ENCODE measurements around the gene PRRT3. TPM values are rescaled to one million over a fixed set of nuclear protein-coding genes. Genes with fewer than 3 reads are reported as not detected.

PRRT3 gene
- total RNA-seq, 1 experiment from 2014 or later = 19.5 TPM

- Mint-ChIP-seq H3K9me3 (no peaks in the 10 kb centered on the region), H3K27me3 (ENCODE audit: low read depth) (no peaks in the 10 kb centered on the region), H3K27ac (no peak overlapping the region), H3K36me3 (ENCODE audit: insufficient read depth in 1 of 3, low read depth in 3 of 3) (no peaks in the 10 kb centered on the region), H3K4me3 (no peak overlapping the region), H3K4me1 (peaks cover 15 to 22% of the 10 kb centered on the region in 2 experiments)
- H3K23ac ChIP-seq (ENCODE audit: insufficient read length, low read depth, low read length) = no peak overlapping the region
- H3K4me2 ChIP-seq (ENCODE audit: insufficient read depth, insufficient read length, low read length) = no peak overlapping the region
- no peaks in the 10 kb centered on the region for H3K79me2 ChIP-seq (ENCODE audit: insufficient read depth, low read length)
- no peaks in the 10 kb centered on the region for H3K23me2 ChIP-seq (ENCODE audit: insufficient read length, low read depth, low read length, poor library complexity, severe bottlenecking)
- no peaks in the 10 kb centered on the region for H3K79me1 ChIP-seq (ENCODE audit: insufficient read depth, low read depth, low read length, poor library complexity, severe bottlenecking)
- no peak overlapping the region for H2BK5ac ChIP-seq (ENCODE audit: insufficient read length, low read length)
- no peaks in the 10 kb centered on the region; the same call in 1 of the 2 replicates for H3K4me1 ChIP-seq (ENCODE audit: insufficient read depth, low read length)
- no peak for TF ChIP-seq CTCF (conservative IDR thresholded peaks at IDR 0.05)
- no peak overlapping the region for H4K91ac ChIP-seq (ENCODE audit: insufficient read length, low read depth, low read length)
- H2BK15ac ChIP-seq (ENCODE audit: low read depth, low read length) = no peak overlapping the region
- no peak overlapping the region for H2AFZ ChIP-seq (ENCODE audit: low read length)
- H2BK120ac ChIP-seq (ENCODE audit: low read depth, low read length, poor library complexity, severe bottlenecking) = no peak overlapping the region
- no peak overlapping the region for H3K9ac ChIP-seq (ENCODE audit: extremely low read depth, insufficient read length, low read length)
- no peak for DNase-seq
- H4K20me1 ChIP-seq (ENCODE audit: control insufficient read depth, insufficient read depth, insufficient read length) = no peaks in the 10 kb centered on the region
- no peaks in the 10 kb centered on the region for H3K9me3 ChIP-seq (ENCODE audit: control insufficient read depth, low read depth, low read length)
- H4K8ac ChIP-seq (replicated peaks; ENCODE audit: insufficient read length, low read depth, low read length) = no peak overlapping the region
- H3K4ac ChIP-seq (ENCODE audit: low read depth, low read length) = no peak overlapping the region
- no peaks in the 10 kb centered on the region for H3K27me3 ChIP-seq (ENCODE audit: insufficient read depth, low read length)
- no peak overlapping the region for H3K27ac ChIP-seq (ENCODE audit: insufficient read length, low read depth, low read length)
- no peak overlapping the region for H2BK12ac ChIP-seq (ENCODE audit: insufficient read length, low read depth, low read length)
- H4K5ac ChIP-seq (ENCODE audit: insufficient read length, low read depth, low read length) = no peak overlapping the region
- no peak overlapping the region for H2AK5ac ChIP-seq (ENCODE audit: insufficient read length, low read length)
- no peak overlapping the region for H3K14ac ChIP-seq (ENCODE audit: insufficient read depth, low read length)
- H3K18ac ChIP-seq (ENCODE audit: insufficient read length, low read depth, low read length) = no peak overlapping the region
- no peak overlapping the region for H3K56ac ChIP-seq (ENCODE audit: insufficient read length, low read depth, low read length)
- WGBS (ENCODE audit: extremely low coverage, insufficient read length, low lambda C conversion rate) = no CpG with 5 or more reads among the region's 4 CpGs
- H3T11ph ChIP-seq (ENCODE audit: low read length) = no peak overlapping the region
- no peak overlapping the region for H2BK20ac ChIP-seq (ENCODE audit: low read depth, low read length, poor library complexity, severe bottlenecking)
Observed at GRCh38 chr3:9903904-9904303, 48.3 kb downstream of the PRRT3 start.

Measured in H9 (cell line).